ENCODE measurements around the gene LIN7C.
A peak's percentile ranks its signal among the peaks of the same experiment; 100 is the strongest.
"Not testable (repeated sequence)": the region's sequence is repeated elsewhere in the genome, so short reads cannot be mapped to it uniquely, and the experiment has no call there.

The LIN7C gene, protein sequence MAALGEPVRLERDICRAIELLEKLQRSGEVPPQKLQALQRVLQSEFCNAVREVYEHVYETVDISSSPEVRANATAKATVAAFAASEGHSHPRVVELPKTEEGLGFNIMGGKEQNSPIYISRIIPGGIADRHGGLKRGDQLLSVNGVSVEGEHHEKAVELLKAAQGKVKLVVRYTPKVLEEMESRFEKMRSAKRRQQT

DNA sequence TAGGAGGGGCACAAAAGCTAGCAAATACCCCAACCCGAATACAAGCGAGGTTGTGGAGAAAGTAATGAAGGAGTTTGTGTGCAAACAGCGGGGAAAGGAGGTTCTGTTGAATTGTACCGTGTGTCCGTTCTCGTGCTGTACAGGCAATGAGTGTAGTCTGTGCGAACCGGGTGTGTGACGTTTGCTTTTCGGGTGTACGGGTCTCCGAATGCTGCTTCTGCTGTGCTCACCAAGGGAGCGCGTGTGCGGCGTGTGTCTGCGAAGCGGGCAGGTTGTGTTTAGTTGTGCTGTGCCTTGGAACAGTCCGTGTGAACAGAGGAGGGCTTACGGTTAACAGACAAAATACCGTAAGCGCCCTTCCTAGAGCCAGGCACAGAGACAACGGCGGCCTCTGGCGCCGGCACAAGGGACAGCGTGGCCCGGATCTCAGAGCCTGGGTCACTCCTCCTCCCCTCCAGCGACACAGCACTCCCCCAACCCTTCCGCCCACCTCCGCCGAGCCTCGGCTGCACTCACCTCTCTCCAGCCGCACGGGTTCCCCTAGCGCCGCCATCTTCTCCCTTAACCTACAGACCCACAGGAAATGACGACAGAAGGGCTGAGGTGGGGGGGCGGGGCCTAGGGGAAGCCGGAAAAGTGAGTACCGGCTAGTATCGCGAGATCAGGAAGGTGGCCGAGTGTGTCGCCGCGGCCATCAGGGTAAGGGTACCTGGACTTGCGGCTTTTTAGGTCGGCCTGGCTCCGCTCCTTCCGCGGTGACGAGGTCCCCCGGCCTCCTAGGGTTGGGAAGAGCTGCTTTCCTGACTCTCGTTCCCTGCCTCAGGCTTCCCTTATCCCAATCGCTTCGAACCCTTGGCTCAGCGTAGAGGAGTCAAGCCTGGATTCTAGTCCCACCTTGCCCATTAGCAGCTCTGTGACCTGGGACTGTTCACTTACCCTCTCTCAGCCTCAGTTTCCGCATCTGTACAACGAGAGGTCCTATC, at the start of gene LIN7C:
LIN7C (minus strand) TSS at position 570 of the 983 bp plus-strand sequence; CDS start at position 553, 17 bp downstream.
- DNase-seq, result peak; percentile 98

DNA sequence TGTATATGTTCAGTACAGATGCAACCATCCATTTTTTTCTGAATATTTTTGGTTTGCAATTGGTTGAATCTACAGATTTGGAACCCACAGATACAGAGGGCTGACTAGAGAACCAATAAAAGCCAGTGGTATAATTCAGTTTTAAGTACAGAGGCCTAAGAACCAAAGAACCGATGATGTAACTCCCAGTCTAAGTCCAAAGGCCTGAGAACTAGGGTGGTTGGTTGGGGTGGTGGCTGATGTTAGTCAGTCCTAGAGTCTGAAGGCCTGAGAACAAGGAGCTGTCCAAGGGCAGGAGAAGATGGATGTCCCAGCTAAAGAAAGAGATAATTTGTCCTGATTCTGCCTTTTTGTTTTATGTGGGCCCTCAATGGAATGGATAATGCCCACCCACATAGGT, 48.7 kb upstream of the LIN7C start:
- no peak for DNase-seq

DNA sequence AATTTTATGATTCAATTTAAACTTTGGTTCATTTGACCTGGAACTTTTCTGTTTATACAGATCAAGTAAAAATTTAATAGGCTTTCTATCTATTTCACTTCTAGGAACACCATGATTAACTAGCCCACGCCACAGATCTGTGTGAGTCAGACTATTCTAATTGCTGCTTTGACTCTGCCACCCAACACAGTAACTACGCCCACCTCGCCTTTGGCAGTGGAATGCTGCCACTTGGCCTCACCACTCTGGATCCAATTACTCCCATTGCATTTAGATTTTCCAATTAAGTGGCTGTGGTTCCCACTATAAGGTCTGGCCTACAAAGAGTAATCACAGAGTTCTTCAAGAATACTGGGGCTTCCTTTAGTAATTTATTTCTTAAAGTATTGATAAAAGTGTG, 46.6 kb upstream of the LIN7C start:
- DNase-seq, result no peak

DNA sequence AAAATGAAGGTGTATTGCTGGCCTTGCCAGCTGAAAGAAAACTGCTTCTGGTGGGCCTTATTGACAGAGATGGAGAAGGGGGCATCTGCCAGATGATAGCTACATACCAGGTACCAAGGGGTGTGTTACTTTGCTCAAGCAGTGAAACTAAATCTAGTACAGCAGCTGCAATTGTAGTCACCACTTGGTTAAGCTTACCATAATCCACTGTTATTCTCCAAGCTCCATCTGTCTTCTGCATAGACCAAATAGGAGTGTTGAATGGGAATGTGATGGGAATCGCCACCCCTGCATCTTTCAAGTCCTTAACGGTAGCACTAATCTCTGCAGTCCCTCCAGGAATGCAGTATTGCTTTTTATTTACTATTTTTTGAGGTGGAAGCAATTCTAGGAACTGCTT, 45.8 kb upstream of the LIN7C start:
- DNase-seq, result no peak

DNA sequence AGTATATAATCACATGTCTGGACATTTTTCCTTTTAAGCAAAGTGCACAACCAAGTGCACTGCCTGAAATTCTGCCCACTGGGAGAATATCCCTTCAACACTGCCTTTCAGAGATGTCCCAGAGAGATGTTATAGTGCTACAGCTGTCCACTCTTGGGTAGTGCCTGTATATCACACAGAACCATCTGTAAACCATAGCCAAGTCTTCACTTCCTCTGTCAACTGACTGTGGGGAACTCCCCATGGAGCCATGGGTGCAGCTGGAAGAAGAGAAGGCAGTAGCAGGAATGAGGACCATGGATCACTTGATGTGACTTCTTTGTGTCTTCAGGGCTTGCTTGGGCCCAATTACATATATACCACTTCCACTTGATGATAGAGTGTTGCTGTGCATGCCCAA, 44.6 kb upstream of the LIN7C start:
- no peak for DNase-seq

DNA sequence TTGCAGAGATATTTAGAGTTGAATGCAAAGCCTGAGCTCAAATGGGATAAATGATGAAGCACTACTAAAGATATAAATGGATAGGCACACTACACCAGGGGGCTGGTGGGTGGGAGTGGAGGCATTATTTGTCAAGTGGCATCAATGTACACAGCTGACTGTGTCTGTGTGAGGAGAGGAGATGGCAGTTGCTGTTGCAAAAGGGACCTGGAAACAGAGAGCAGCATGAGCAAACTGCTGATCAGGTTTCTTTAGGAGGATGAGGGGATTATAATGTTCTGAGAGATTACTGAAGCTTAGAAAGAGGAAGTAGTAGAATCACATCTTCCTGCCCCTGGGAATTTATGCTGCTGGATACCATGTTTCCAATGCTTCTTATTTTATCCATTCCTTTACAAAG, 39.4 kb upstream of the LIN7C start:
- DNase-seq, result no peak

DNA sequence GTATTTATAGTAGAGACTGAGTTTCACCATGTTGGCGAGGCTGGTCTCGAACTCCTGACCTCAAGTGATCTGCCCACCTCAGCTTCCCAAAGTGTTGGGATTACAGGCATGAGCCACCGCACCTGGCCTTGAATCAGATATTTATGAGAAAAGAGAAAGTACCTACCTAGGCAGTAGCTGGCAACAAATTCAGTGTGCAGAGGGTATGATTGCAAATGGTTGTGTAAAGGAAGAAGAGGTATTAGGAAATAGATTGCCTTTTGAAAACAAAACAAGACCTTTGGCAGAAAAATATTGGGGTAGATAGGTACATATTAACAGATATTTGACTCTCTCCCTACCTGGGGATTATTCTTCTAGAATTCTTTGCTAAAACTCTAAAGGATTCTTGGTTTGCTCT, 38.5 kb upstream of the LIN7C start:
- DNase-seq, result no peak

DNA sequence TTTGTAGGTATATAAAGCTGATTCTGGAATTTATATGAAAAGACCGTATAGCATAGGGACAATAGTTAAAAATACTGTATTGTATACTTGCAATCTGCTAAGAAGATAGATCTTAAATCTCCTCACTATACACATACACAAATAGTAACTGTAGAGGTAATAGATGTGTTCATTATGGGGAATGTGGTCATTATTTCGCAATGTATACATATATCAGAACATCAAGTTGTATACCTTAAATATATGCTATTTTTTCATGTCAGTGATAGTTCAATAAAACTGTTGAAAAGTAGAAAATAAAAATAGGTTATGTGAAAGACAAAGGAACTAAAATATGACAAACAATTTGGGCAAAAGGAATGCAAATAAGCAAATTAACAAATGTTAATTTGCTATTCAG, 35.2 kb upstream of the LIN7C start:
- no peak for DNase-seq

DNA sequence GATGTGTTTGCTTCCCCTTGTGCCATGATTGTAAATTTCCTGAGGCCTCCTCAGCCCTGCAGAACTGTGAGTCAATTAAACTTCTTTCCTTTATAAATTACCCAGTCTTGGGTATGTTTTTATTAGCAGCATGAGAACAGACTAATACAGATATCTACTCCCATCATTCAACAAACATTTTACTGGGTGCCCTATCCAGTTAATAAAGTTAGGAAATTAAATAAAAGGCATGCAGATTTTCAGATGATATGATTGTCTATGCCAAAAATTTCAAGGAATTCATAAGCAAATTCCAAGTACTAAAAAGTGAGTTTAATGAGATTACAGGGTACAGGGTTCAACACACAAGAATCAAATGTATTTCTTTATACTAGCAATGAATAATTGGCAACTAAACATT, 33.5 kb upstream of the LIN7C start:
- no peak for DNase-seq

DNA sequence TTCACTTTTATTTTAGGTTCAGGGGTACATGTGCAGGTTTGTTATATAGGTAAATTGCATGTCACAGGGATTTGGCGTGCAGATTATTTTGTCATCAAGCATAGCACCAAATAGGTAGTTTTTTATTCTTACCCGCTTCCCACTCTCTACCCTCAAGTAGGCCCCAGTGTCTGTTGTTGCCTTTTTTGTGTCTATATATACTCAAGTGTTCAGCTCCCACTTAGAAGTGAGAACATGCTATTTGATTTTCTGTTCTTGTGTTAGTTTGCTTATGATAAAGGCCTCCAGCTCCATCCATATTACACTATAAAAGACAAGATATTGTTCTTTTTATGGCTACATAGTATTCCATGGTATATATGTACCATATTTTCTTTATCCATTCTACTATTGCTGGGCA, 28.5 kb upstream of the LIN7C start:
- no peak for DNase-seq

DNA sequence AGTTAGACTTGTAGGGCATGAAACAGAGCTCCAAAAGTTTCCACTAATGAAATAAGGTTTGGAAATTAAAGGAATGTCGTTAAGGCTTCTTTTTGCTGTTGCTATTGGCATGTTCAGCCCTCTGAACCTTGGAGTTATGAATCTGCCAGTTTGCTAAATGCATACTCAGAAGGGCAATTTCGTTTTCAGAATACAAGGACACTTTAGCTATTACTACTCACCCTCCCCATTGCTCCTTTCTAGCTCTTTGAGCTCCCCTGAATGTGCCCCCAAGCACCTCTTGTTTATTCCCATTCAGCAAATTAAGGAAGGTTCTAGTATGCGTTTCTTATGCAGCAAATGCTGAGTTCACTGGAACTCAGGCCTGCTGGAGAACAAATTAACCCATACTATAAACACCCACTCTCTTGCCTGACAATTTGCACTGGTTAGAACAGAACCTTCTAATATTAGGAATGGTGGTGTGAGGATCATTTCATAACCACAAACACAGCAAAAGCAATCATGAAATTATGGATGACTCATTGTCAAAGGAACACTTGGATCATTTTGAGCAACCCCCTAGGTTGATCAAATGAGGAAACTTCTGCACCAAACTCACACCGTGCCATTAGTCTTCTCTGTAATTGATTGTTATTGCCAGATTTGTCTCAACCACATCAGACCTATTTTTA, 26.2 kb upstream of the LIN7C start:
- DNase-seq, result no peak

DNA sequence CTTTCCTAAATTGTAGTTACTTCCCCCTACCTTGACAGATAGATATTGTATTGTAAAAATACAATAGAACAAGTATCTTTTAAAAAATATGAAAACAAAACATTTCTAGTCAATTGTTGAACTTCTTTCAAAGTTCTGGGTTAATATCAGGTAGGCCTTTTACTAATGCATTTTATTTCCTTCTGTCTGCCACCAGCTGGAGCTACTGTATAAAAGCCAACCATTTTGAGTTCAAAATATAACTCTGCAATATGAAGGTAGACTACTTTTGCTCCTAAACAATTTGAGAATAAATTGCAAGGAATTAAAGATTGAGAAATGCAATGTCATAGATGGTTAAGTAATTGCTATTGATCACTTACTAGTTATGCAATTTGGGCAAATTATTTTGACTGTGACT, 22.1 kb upstream of the LIN7C start:
- no peak for DNase-seq

DNA sequence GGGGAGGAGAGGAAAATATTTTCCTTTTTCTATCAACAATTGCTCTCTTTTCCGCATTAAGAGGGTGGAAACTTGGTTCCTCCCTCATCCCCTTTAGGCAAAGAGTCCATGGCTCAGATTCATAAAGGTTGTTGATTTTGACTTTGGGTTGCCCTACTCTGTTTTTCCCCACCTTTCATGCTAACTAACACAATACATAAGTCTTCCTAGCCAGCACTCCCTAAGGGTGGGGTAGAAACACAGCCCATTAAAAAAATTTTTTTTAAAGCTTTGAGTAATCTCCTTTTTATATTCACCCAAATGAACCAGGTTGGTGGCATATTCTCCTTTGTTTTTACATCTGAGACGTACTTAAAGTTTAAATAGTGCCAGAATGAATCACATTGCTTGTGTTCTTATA, 20.0 kb upstream of the LIN7C start:
- no peak for DNase-seq

DNA sequence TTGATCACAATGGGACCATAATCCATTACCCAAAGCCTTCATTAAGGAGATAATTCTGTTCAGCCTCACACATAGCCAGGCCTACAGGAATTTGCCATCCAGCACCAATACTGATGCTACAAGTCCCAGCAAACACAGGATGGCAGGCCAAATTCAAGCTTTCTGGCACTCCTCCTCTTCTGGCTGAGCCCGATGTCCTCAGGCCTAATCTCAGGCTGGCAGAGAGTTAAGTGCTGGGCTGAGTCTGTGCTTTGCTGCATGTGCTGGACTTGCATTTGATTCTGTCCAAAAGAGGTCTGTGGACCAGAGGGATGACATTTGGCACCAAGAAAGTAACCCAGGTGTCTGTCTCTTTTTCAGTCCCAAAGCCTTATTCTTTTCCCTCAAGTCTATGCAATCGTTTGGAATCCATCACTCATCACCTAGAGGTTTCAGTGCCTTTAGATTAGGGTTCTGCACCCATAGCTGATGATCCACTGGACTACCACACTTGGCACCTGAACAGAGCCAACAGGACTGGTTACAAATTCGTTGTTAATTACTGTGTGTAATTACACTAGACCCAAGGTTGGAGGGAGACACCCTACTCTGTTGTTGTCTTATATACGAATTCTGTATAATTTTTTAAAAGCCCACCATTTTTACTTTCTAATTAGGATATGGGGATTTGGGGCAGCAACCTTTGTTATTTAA, 19.4 kb upstream of the LIN7C start:
- no peak for DNase-seq

DNA sequence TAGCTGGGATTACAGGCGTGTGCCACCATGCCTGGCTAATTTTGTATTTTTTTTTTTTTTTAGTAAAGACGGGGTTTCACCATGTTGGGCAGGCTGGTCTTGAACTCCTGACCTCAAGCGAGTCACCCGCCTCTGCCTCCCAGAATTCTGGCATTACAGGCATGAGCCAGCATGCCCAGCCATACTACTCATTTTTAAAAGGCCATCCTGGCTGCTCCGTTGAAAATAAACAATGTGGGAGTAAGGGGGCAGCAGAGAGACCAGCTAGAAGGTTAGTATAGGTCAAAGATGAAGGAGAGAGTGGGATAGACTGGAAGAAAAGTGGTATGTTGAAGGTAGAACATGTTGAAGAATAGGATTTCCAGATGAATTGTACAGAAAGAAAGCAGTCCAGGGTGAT, 17.6 kb upstream of the LIN7C start:
- DNase-seq, result no peak

DNA sequence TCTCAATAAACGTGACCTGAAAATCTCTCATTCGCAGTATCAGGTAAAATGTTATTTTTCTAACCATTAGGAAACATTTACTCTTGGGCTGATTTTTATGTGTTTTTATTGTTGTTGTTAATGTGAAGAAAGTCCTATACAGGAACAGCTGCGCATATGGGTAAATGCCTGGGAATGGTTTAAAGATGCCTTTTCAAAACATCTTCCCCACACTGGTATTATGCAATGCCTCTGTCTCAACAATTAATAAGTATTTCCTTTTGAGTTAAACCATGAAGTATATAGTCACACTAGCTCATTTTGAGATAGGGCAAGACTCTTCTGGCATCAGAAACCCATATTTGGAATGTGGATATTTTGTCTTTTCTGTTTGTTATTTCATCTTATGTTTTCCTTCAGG, 13.7 kb upstream of the LIN7C start:
- DNase-seq, result no peak

DNA sequence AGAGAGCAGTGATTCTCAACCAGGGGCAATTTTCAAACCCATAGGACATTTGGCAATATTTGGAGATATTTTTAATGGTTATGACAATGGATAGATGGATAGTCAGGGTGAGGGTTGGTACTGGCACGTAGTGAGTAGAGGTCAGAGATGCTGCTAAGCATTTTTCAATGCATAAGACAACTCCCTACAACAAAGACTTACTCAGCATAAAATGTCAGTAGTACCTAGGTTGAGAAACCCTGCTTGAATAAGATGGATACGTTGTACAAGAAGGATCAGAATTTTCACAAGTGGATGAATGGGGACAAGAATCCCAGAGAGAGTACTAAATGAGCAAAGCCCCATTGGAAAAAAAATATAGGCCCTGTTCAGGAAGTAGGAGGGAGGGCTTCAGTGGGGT, 11.9 kb upstream of the LIN7C start:
- no peak for DNase-seq

DNA sequence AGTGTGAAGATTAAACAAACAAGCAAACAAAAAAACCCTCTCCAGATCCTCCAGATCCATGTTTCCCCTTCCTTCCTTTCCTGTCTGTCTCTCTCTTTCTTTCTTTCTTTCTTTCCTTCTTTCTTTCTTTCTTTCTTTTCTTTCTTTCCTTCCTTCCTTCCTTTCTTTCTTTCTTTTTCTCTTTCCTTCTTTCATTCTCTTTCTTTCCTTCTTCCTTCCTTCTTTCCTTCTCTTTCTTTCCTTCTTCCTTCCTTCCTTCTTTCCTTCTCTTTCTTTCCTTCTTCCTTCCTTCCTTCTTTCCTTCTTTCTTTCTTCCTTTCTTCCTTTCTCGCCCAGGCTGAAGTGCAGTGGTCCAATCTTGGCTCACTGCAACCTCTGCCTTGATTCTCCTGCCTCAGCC, 10.9 kb upstream of the LIN7C start:
- not testable (repeated sequence) for DNase-seq

DNA sequence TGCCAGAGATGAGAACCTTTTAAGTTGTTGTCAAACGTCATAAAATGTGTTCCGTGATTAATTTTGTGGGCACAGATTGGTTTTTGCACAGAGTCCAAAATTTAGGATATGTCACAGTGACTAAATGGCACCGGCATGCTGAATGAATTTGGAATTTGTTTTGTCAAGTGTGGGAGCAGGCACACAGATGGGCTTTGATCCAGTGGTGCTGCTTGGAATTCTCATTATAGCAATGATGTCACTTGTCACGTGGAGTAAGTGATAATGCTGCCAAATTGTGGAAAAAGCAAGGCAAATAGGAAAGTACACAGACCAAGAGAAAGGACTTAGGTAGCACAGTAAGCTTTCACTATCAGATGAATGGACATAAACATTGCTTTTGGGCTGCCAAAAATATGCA, 8.0 kb upstream of the LIN7C start:
- DNase-seq, result no peak

DNA sequence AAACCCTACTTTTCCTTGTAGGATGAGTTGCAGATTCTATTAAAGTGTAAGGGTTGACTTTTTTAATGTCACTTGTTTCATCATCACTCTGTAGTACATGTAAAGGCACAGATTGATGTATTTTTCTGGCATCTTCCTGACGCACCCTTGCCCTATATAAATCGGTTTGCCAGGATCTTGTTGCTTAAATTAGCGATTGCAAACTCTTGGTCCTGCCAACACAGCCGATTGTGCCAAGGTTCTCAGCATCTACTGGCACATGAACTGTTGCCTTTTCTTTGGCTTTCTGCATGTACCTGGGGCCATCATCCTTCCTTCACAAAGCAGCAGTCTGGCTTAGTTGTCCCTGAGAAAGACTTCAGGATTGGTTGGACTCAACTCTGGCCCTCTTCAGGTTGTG, 7.5 kb upstream of the LIN7C start:
- DNase-seq, result no peak

DNA sequence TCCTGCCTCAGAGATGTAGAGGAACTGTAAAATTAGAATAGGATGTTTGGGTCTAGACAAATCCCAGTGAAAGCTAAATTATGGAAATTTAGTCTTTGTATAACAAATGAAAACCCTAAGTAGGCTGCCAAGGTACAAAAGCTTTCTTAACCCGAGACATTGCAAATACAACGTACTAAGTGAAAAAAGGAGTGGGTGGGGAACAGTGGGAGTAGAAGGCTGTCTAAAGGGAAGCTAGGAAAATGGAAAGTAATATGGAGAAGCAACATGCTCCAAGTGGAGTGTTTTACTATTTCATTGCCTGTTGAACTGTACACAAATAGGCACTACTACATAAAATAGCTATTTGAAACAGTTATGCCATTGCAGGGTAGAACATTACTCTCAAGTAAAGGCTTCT, 6.8 kb upstream of the LIN7C start:
- DNase-seq, result no peak

DNA sequence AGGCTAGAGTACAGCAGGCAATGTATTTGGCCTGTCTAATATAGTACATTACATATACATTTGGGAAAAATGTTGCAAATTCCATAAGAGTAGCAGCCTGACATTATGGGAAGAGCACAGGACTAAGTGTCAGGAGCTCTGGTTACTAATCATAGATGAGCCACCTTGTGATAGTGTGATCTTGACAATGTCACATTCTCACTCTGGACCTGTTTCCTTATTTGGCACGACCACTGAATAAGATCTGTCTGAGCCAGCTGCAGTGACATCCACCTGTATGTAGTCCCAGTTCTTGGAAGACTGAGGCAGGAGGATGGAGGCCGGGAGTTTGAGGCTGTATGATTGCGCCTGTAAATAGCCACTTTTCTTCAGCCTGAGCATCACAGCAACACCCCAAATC, 5.7 kb upstream of the LIN7C start:
- DNase-seq, result no peak

DNA sequence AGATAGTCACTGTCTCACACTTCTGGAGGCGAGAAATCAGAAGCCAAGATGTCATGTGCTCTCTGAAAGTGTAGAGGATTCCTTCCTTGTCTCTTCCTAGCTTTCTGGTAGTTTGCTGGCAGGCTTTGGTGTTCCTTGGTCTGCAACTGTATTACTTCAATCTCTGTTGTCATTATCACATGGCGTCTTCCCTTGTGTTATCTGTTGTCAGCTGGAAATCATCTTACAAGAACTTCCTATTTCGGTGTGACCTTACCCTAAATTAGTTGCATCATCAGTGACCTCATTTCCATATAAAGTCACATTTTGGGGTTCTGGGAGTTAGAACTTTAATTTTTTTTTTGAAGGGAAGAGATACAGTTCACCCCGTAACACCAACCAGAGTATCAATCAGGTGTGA, 3.3 kb upstream of the LIN7C start:
- no peak for DNase-seq
